Measurements from ENCODE around the gene MTNR1A.

Gene MTNR1A

DNA sequence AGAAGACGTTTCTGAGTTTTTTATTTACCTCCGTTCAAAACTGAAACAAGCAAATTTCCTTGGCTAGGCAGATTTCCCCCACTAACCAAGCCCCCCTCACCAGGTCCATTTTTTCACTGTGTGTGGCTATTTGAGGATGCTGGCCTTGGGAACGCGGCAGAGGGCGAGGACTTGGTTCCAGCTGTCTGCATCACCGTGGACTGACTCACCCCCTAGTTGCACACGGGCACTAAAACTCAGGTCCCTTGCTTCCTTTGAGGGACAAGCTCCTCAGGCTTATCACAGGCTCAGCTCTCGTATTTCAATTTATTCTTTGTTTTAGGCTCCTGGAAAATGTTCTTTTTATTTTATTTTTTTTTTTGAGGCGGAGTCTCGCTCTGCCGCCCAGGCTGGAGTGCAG, 8.4 kb upstream of the MTNR1A start:
- Histone ChIP-seq H3K27me3 (ENCODE audit: control insufficient read depth in 1 of 2, insufficient read depth in 2 of 2, low read length in 2 of 2) (no peaks in the 10 kb centered on the region), H3K27ac (ENCODE audit: low read depth, low read length) (no peak overlapping the region), H3K36me3 (ENCODE audit: control insufficient read depth in 1 of 2, insufficient read depth in 2 of 2, low read length in 2 of 2) (no peaks in the 10 kb centered on the region), H3K9ac (ENCODE audit: low read depth in 1 of 2, low read length in 2 of 2) (no peak overlapping the region), H3K4me3 (ENCODE audit: low read depth in 1 of 2, low read length in 2 of 2) (no peak overlapping the region), H3K9me3 (ENCODE audit: control insufficient read depth in 1 of 2, low read length in 2 of 2) (no peaks in the 10 kb centered on the region), H3K4me1 (ENCODE audit: control insufficient read depth in 1 of 2, insufficient read depth in 2 of 2, low read length in 2 of 2) (no peaks in the 10 kb centered on the region)

DNA sequence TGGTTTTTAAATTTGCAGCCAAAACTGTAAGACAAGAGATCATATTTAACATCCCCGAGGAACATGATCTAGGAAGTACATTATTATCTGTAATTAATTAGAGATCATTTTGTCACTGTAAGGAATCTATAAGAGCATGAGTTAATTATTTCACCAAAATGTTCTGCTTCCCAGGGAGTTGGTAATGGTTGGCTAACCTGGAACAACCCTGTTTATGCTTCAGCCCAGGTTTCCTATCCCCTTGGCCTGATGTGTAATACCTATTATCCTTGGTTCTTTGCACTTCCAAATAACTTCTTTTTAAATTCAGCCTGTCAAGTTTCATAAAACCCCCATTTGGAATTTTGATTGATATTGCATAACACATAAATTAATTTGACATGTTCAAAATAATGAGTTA, 6.4 kb upstream of the MTNR1A start:
- Histone ChIP-seq H3K27ac (ENCODE audit: low read depth, low read length) (no peak overlapping the region), H3K9me3 (ENCODE audit: control insufficient read depth in 1 of 2, low read length in 2 of 2) (no peaks in the 10 kb centered on the region), H3K9ac (ENCODE audit: low read depth in 1 of 2, low read length in 2 of 2) (no peak overlapping the region), H3K4me3 (ENCODE audit: low read depth in 1 of 2, low read length in 2 of 2) (no peak overlapping the region), H3K36me3 (ENCODE audit: control insufficient read depth in 1 of 2, insufficient read depth in 2 of 2, low read length in 2 of 2) (no peaks in the 10 kb centered on the region), H3K4me1 (ENCODE audit: control insufficient read depth in 1 of 2, insufficient read depth in 2 of 2, low read length in 2 of 2) (no peaks in the 10 kb centered on the region), H3K27me3 (ENCODE audit: control insufficient read depth in 1 of 2, insufficient read depth in 2 of 2, low read length in 2 of 2) (no peaks in the 10 kb centered on the region)

- no peak overlapping the region for H3K27ac ChIP-seq (ENCODE audit: low read depth, low read length)
- H3K27me3 ChIP-seq (ENCODE audit: control insufficient read depth in 1 of 2, insufficient read depth in 2 of 2, low read length in 2 of 2): no peaks in the 10 kb centered on the region
- H3K9ac ChIP-seq (ENCODE audit: low read depth in 1 of 2, low read length in 2 of 2): no peak overlapping the region
- H3K36me3 ChIP-seq (ENCODE audit: control insufficient read depth in 1 of 2, insufficient read depth in 2 of 2, low read length in 2 of 2): no peaks in the 10 kb centered on the region
- no peaks in the 10 kb centered on the region for H3K4me1 ChIP-seq (ENCODE audit: control insufficient read depth in 1 of 2, insufficient read depth in 2 of 2, low read length in 2 of 2)
- no peak overlapping the region for H3K4me3 ChIP-seq (ENCODE audit: low read depth in 1 of 2, low read length in 2 of 2)
- no peaks in the 10 kb centered on the region for H3K9me3 ChIP-seq (ENCODE audit: control insufficient read depth in 1 of 2, low read length in 2 of 2)
Observed at GRCh38 chr4:186560647-186561046, 5.3 kb upstream of the MTNR1A start.

DNA sequence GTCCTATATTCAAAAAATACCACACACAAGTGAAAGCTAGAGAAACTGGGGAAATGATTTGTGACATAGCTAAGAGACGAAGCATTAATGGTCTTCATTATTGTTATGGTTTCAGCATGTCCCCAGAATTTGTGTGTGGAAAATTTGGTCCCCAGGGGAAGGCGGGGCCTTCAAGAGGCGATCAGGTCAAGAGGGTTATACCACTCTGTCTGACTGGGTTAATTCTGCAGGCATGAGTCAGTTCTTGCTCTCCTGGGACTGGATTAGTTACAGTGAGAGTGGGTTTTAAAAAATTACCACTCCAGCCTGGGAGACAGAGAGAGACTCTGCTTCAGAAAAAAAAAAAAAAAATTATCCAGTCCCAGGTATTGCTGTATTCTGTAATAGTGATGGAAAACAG, 2.1 kb upstream of the MTNR1A start:
- H3K36me3 ChIP-seq (ENCODE audit: control insufficient read depth in 1 of 2, insufficient read depth in 2 of 2, low read length in 2 of 2): no peaks in the 10 kb centered on the region
- no peak overlapping the region for H3K9ac ChIP-seq (ENCODE audit: low read depth in 1 of 2, low read length in 2 of 2)

GRCh38 chr4:186557061-186557460, 1.7 kb upstream of the MTNR1A start:
- Histone ChIP-seq H3K9ac (ENCODE audit: low read depth in 1 of 2, low read length in 2 of 2) (no peak overlapping the region), H3K4me1 (ENCODE audit: control insufficient read depth in 1 of 2, insufficient read depth in 2 of 2, low read length in 2 of 2) (no peaks in the 10 kb centered on the region), H3K27me3 (ENCODE audit: control insufficient read depth in 1 of 2, insufficient read depth in 2 of 2, low read length in 2 of 2) (peaks cover 0 to 5% of the 10 kb centered on the region in 2 donors), H3K4me3 (ENCODE audit: low read depth in 1 of 2, low read length in 2 of 2) (no peak overlapping the region), H3K36me3 (ENCODE audit: control insufficient read depth in 1 of 2, insufficient read depth in 2 of 2, low read length in 2 of 2) (no peaks in the 10 kb centered on the region), H3K9me3 (ENCODE audit: control insufficient read depth in 1 of 2, low read length in 2 of 2) (no peaks in the 10 kb centered on the region), H3K27ac (ENCODE audit: low read depth, low read length) (no peak overlapping the region)

More for the DNA sequence above, 2.1 kb upstream of the MTNR1A start:
- no peaks in the 10 kb centered on the region for H3K4me1 ChIP-seq (ENCODE audit: control insufficient read depth in 1 of 2, insufficient read depth in 2 of 2, low read length in 2 of 2)
- H3K27ac ChIP-seq (ENCODE audit: low read depth, low read length): no peak overlapping the region
- H3K27me3 ChIP-seq (ENCODE audit: control insufficient read depth in 1 of 2, insufficient read depth in 2 of 2, low read length in 2 of 2): peaks cover 0 to 5% of the 10 kb centered on the region in 2 donors
- H3K4me3 ChIP-seq (ENCODE audit: low read depth in 1 of 2, low read length in 2 of 2): no peak overlapping the region
- no peaks in the 10 kb centered on the region for H3K9me3 ChIP-seq (ENCODE audit: control insufficient read depth in 1 of 2, low read length in 2 of 2)

GRCh38 chr4:186554539-186554913, 841 bp downstream of the MTNR1A start:
- Histone ChIP-seq H3K27ac (ENCODE audit: low read depth, low read length) (no peak overlapping the region), H3K9ac (ENCODE audit: low read depth in 1 of 2, low read length in 2 of 2) (no peak overlapping the region), H3K9me3 (ENCODE audit: control insufficient read depth in 1 of 2, low read length in 2 of 2) (no peaks in the 10 kb centered on the region), H3K4me1 (ENCODE audit: control insufficient read depth in 1 of 2, insufficient read depth in 2 of 2, low read length in 2 of 2) (no peaks in the 10 kb centered on the region), H3K36me3 (ENCODE audit: control insufficient read depth in 1 of 2, insufficient read depth in 2 of 2, low read length in 2 of 2) (no peaks in the 10 kb centered on the region), H3K27me3 (ENCODE audit: control insufficient read depth in 1 of 2, insufficient read depth in 2 of 2, low read length in 2 of 2) (peaks cover 3 to 5% of the 10 kb centered on the region in 2 donors), H3K4me3 (ENCODE audit: low read depth in 1 of 2, low read length in 2 of 2) (peak overlapping the region; percentile 69 to 77)

- H3K9me3 ChIP-seq (ENCODE audit: control insufficient read depth in 1 of 2, low read length in 2 of 2): no peaks in the 10 kb centered on the region
- peak overlapping the region; percentile 69 to 77 for H3K4me3 ChIP-seq (ENCODE audit: low read depth in 1 of 2, low read length in 2 of 2)
- H3K4me1 ChIP-seq (ENCODE audit: control insufficient read depth in 1 of 2, insufficient read depth in 2 of 2, low read length in 2 of 2): no peaks in the 10 kb centered on the region
- H3K9ac ChIP-seq (ENCODE audit: low read depth in 1 of 2, low read length in 2 of 2): no peak overlapping the region
- no peak overlapping the region for H3K27ac ChIP-seq (ENCODE audit: low read depth, low read length)
- H3K36me3 ChIP-seq (ENCODE audit: control insufficient read depth in 1 of 2, insufficient read depth in 2 of 2, low read length in 2 of 2): no peaks in the 10 kb centered on the region
- H3K27me3 ChIP-seq (ENCODE audit: control insufficient read depth in 1 of 2, insufficient read depth in 2 of 2, low read length in 2 of 2): peaks cover 3 to 5% of the 10 kb centered on the region in 2 donors
Observed at GRCh38 chr4:186553717-186554116, 1.6 kb downstream of the MTNR1A start.

DNA sequence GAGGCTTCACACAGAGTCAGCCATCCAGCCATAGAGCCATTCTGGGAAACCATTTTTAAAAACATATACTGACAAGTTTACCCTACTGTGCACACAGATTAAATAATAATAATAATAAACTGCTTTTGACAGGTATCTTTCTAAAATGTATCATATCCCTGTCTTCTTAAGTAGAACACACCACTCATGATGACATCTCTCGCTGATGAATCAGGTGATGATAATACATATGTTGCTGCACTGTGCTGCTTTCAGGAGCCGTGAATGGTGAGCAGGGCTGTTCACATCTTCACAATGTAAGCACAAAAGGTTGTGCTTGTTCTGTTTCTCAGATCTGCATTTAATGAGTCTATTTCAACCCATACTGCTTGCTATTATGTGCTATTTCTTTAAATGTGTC, 3.5 kb downstream of the MTNR1A start:
- no peak overlapping the region for H3K9ac ChIP-seq (ENCODE audit: low read depth in 1 of 2, low read length in 2 of 2)
- H3K36me3 ChIP-seq (ENCODE audit: control insufficient read depth in 1 of 2, insufficient read depth in 2 of 2, low read length in 2 of 2): no peaks in the 10 kb centered on the region
- H3K4me1 ChIP-seq (ENCODE audit: control insufficient read depth in 1 of 2, insufficient read depth in 2 of 2, low read length in 2 of 2): no peaks in the 10 kb centered on the region
- no peak overlapping the region for H3K4me3 ChIP-seq (ENCODE audit: low read depth in 1 of 2, low read length in 2 of 2)
- H3K9me3 ChIP-seq (ENCODE audit: control insufficient read depth in 1 of 2, low read length in 2 of 2): peaks cover 0 to 6% of the 10 kb centered on the region in 2 donors
- H3K27me3 ChIP-seq (ENCODE audit: control insufficient read depth in 1 of 2, insufficient read depth in 2 of 2, low read length in 2 of 2): peaks cover 3 to 5% of the 10 kb centered on the region in 2 donors
- no peak overlapping the region for H3K27ac ChIP-seq (ENCODE audit: low read depth, low read length)

DNA sequence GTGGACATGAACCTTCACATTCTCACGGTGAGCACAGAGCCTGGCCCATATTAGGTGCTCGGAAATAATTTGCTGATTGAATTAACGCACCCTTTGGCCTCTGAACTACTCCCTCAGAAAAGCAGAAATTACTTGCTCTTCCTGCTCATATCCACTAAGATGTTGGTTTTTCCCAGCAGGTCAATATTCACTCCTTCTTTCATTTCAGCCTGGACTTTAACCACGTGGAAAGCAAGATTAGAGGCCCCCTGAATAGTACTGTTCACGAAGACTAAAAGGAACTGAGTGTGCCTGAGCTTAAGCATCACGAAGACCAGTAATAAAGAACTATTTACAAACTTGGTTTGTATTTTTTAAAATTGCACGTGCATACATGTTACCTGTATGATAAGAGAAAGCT, 9.9 kb downstream of the MTNR1A start:
- no peaks in the 10 kb centered on the region for H3K27me3 ChIP-seq (ENCODE audit: control insufficient read depth in 1 of 2, insufficient read depth in 2 of 2, low read length in 2 of 2)
- H3K36me3 ChIP-seq (ENCODE audit: control insufficient read depth in 1 of 2, insufficient read depth in 2 of 2, low read length in 2 of 2): no peaks in the 10 kb centered on the region
- peaks cover 3 to 11% of the 10 kb centered on the region in 2 donors for H3K4me1 ChIP-seq (ENCODE audit: control insufficient read depth in 1 of 2, insufficient read depth in 2 of 2, low read length in 2 of 2)
- H3K4me3 ChIP-seq (ENCODE audit: low read depth in 1 of 2, low read length in 2 of 2): no peak overlapping the region
- no peak overlapping the region for H3K27ac ChIP-seq (ENCODE audit: low read depth, low read length)
- H3K9ac ChIP-seq (ENCODE audit: low read depth in 1 of 2, low read length in 2 of 2): no peak overlapping the region
- peaks cover 0 to 9% of the 10 kb centered on the region in 2 donors for H3K9me3 ChIP-seq (ENCODE audit: control insufficient read depth in 1 of 2, low read length in 2 of 2)

DNA sequence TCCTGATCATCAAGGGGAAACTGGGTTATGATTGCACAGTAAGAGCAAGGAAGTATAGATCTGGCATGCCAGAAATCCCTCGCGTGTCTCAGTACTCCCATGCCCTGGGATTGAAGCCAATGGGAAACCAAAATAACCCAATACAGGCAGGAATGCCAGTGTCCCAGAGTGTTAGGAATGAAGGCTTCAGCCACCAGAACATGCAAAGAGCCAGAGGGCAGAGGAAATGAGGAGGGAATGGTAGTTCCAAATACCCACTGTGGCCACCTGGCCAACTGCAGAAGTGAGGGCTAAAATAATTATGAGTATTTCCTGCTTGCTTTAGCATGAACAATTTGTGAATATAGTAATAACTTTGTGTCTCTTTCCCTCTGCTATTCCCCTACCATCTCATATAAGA, 12.2 kb downstream of the MTNR1A start:
- no peak overlapping the region for H3K9ac ChIP-seq (ENCODE audit: low read depth in 1 of 2, low read length in 2 of 2)
- H3K27me3 ChIP-seq (ENCODE audit: control insufficient read depth in 1 of 2, insufficient read depth in 2 of 2, low read length in 2 of 2): no peaks in the 10 kb centered on the region
- peaks cover 3 to 11% of the 10 kb centered on the region in 2 donors for H3K4me1 ChIP-seq (ENCODE audit: control insufficient read depth in 1 of 2, insufficient read depth in 2 of 2, low read length in 2 of 2)
- H3K36me3 ChIP-seq (ENCODE audit: control insufficient read depth in 1 of 2, insufficient read depth in 2 of 2, low read length in 2 of 2): no peaks in the 10 kb centered on the region
- H3K9me3 ChIP-seq (ENCODE audit: control insufficient read depth in 1 of 2, low read length in 2 of 2): peaks cover 0 to 9% of the 10 kb centered on the region in 2 donors
- H3K27ac ChIP-seq (ENCODE audit: low read depth, low read length): no peak overlapping the region
- H3K4me3 ChIP-seq (ENCODE audit: low read depth in 1 of 2, low read length in 2 of 2): no peak overlapping the region

DNA sequence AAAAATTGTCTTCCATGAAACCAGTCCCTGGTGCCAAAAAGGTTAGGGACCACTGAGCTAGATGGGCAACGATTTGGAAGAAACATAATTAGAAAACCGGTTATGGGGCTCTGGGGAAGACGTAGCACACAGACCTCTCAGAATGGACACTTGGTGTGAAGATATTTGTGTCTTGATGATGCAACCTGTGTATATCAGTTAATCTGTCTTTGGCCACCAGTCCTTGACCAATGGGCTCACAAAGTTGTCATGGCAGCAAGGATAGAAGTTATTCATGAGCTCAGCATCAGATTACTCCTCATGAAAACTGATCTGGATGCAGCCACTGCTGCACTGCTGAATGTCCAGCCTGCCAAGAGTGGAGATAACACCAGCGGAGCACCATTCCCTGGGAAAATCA, 13.6 kb downstream of the MTNR1A start:
- H3K36me3 ChIP-seq (ENCODE audit: control insufficient read depth in 1 of 2, insufficient read depth in 2 of 2, low read length in 2 of 2): no peaks in the 10 kb centered on the region
- no peak overlapping the region for H3K27ac ChIP-seq (ENCODE audit: low read depth, low read length)
- H3K9ac ChIP-seq (ENCODE audit: low read depth in 1 of 2, low read length in 2 of 2): no peak overlapping the region
- H3K4me1 ChIP-seq (ENCODE audit: control insufficient read depth in 1 of 2, insufficient read depth in 2 of 2, low read length in 2 of 2): peaks cover 3 to 11% of the 10 kb centered on the region in 2 donors
- H3K9me3 ChIP-seq (ENCODE audit: control insufficient read depth in 1 of 2, low read length in 2 of 2): peaks cover 0 to 3% of the 10 kb centered on the region in 2 donors
- no peaks in the 10 kb centered on the region for H3K27me3 ChIP-seq (ENCODE audit: control insufficient read depth in 1 of 2, insufficient read depth in 2 of 2, low read length in 2 of 2)
- H3K4me3 ChIP-seq (ENCODE audit: low read depth in 1 of 2, low read length in 2 of 2): no peak overlapping the region

Data from duodenal mucosa (tissue), 2 donors.